GM19328 (cell line): ENCODE measurements around the gene CLDN11.

Experiments used
- ATAC-seq: cut with Tn5 transposase; IDR thresholded peaks from one replicate; pipeline ENCODE4 v1.9.1; 2021; ENCODE audit warnings: mild to moderate bottlenecking, moderate library complexity; ENCODE audit not compliant: unreplicated experiment

The CLDN11 gene

GRCh38 chr3:170425491-170426239 lies 7.0 kb downstream of the CLDN11 start:
- ATAC-seq: no peak

DNA sequence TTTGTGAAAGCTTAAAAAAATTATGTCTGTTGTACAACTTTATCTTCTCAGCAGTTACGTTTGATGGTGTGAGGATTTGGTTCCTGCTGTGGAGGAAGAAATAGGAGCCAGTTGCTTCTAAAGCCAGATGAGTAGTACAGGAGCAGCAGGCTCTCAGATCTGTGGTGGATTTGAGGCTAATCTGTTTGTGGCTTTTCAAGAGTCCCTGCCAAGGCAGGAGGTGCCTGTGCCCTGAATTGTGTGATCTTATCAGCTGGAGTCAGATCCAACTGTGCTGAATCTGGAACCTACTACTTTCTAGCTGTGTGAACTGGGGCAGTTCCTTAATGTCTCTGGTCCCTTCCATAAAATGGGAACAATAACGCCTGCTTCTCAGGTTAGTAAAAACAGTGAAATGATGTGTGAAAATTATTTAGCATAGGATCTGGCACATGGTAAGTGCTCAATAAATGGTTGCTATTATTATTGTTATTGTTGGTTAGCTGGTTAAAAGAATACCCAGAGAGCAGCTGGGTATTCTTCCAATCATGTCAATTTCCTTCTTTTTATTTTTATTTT lies 7.7 kb downstream of the CLDN11 start:
- no peak for ATAC-seq

GRCh38 chr3:170428095-170428494 lies 9.4 kb downstream of the CLDN11 start:
- ATAC-seq: no peak

GRCh38 chr3:170429050-170429449 lies 10.4 kb downstream of the CLDN11 start:
- no peak for ATAC-seq

DNA sequence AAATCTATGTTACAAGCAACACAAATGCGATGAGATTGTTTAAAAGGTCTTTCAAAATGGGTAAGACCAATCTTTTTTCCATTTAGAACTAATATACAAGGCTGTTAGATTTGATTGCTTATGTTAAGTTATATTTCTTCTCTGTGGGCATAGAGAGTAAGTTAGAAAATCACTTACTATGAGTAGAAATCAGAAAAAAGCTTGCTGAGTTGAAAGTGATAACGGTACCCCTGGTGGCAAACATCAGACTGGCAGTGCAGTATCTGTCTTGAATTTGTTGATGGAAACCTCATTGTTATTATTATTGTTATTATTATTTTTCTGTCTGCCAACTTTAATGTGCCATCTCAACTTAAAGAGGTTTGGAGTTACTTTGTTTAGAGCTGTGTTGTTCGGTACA lies 12.4 kb downstream of the CLDN11 start:
- no peak for ATAC-seq

DNA sequence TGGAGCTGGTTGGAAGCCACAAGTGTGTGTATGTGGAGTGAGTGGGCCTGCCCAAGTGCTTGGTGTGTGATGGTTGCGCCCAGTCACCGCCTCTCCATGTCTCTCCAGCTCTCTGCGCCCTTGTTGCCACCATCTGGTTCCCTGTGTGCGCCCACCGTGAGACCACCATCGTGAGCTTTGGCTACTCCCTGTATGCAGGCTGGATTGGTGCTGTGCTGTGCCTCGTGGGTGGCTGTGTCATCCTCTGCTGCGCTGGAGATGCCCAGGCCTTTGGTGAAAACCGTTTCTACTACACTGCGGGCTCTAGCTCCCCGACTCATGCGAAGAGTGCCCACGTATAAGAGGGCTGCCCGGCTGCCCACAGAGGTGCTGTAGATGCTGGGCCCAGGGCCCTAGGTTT lies 13.7 kb downstream of the CLDN11 start:
- ATAC-seq: no peak

GRCh38 chr3:170436697-170437096 lies 18.0 kb downstream of the CLDN11 start:
- no peak for ATAC-seq

GRCh38 chr3:170437176-170437575 lies 18.5 kb downstream of the CLDN11 start:
- ATAC-seq: no peak

DNA sequence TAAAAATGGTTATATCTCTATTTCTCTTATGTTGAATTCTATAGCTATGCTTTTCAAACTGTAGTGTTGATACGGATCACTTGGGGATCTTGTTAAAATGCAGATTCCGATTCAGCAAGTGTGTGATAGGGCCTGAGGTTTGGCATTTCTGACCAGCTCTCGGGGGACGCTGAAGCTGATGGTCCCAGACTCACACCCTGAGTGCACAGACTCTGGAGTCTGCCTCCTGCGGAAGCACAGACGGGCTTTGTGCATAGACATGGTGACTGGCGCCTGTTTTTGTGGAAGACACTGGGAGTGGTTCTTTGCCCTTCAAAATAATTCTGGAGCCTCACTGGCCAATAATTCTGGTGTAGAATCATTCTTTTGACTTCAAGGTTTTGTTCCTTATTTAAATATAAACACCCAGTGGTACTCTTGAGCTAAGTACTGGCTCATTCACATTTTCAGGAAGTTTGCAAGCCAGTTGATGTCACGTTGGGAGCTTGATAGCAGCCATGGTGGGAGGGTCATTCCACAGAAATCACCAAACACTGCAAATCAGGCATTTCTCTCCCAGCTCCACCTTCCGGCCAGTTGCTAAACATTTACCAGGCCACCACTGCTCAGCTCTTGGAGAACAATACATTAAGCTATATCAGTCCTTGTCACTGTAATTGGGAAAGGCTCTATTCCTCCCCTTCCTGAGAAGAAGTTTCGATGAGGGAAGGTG lies 19.2 kb downstream of the CLDN11 start:
- no peak for ATAC-seq

GRCh38 chr3:170438836-170439235 lies 20.2 kb downstream of the CLDN11 start:
- ATAC-seq: no peak

- ATAC-seq: no peak
These were observed 21.7 kb downstream of the CLDN11 start for GRCh38 chr3:170440344-170440743.

- ATAC-seq: no peak
These were observed 22.7 kb downstream of the CLDN11 start for GRCh38 chr3:170441412-170441811.

- no peak for ATAC-seq
These were observed 24.3 kb downstream of the CLDN11 start for GRCh38 chr3:170442947-170443346.

GRCh38 chr3:170443457-170443856 lies 24.8 kb downstream of the CLDN11 start:
- no peak for ATAC-seq

- no peak for ATAC-seq
These were observed 29.9 kb downstream of the CLDN11 start for GRCh38 chr3:170448584-170448983.

- no peak for ATAC-seq
These were observed 31.4 kb downstream of the CLDN11 start for GRCh38 chr3:170450039-170450438.

DNA sequence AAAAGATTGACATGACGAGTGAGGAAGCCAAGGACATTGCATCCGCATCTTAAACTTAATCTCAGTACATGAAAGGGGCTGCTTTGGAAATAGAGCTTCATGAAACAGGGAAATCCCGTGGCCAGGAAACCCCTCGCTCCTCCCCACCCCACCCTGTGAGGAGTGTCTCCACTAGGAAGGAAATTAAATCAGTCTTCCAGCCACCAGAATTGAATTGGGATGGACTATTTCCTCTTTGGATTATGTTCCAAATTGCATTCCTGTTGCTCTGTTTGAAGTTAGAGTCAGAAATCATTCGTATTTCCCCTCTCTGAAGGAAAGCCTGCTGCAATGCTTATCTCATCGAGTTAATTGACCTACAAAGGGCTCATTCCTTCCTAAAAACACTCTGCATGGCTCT lies 35.8 kb downstream of the CLDN11 start:
- no peak for ATAC-seq

- ATAC-seq: no peak
These were observed 39.6 kb downstream of the CLDN11 start for GRCh38 chr3:170458285-170458684.

DNA sequence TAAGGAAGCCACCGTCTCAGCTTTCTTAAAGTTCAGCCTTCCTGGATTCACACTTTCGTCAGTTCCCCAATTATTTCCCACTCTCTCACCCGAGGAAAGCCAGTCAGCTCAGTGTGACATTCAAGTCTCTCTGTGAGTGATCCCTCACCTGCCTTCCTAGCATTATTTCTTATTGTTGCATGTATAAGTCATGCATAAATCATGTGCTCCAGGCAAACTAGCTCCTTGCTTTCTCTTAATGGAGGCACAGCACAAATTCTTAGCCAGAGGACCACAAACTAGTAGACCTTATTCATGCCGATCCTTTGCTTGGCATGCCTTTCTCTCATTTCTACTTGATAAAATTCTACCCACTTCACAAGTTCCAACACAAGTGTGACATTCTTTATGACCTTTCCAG lies 44.3 kb downstream of the CLDN11 start:
- no peak for ATAC-seq

DNA sequence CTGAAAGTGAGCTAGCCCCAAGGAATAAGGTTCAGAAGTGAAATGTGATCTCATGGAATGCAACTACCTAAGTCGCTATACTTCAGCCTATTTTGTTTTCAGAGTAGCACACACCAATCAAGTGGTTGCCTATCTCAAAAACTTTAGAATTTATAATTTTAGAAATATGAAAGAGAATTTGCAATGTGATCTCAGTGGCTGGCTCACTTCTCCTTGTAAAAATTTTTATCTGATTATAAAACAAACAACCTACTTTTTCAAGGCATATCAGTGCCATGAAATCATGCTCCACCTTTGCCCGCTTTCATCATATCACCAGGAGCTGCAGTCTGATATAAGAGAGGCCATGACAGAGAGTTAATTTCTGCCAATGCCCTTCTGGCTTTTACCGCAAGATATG lies 47.3 kb downstream of the CLDN11 start:
- no peak for ATAC-seq

GRCh38 chr3:170467007-170467406 lies 48.3 kb downstream of the CLDN11 start:
- no peak for ATAC-seq

- no peak for ATAC-seq
These were observed 49.0 kb downstream of the CLDN11 start for GRCh38 chr3:170467571-170468147.
